ENCODE measurements around the gene COL28A1.

The COL28A1 gene

GRCh38 chr7:7535691-7536090 lies at the start of gene COL28A1:
COL28A1 (minus strand) TSS chr7:7535873; CDS start chr7:7532875, 2,998 bp downstream.
- no peak for DNase-seq (ENCODE audit: low spot score)

- DNase-seq (ENCODE audit: low spot score) = no peak
Measured at GRCh38 chr7:7584653-7585052, 49.0 kb upstream of the COL28A1 start.

GRCh38 chr7:7583731-7584130 lies 48.1 kb upstream of the COL28A1 start:
- no peak for DNase-seq (ENCODE audit: low spot score)

- no peak for DNase-seq (ENCODE audit: low spot score)
Measured at GRCh38 chr7:7582596-7582995, 46.9 kb upstream of the COL28A1 start.

DNA sequence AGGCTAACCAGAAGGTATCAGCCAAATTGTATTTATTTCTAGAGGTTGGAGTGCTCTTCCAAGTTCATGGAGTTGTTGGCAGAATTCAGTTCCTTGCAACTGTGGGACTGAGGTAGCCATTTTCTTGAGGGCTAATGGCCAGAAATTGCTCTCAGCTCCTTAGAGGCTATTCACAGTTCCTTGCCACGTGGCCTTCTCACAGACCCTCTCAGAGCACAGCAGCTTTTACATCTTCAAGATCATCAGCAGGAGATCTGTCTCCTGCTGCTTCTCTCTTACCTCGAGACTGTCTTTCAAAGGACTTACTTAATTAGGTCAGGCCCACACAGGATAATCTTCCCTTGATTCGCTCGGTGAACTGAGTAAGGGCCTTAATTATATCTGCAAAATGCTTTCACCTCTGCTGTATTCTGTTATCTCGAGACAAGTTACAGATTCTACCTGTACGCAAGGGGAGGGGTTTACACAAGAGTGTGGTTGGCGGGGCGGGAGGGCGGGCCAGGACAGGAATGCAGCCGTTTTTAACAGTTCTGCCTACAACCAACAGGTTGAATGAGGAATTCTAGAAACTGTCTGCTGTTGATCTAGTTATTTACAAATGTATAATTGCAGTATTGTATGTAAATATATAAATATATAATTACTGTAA lies 46.0 kb upstream of the COL28A1 start:
- DNase-seq (ENCODE audit: low spot score) = no peak

DNA sequence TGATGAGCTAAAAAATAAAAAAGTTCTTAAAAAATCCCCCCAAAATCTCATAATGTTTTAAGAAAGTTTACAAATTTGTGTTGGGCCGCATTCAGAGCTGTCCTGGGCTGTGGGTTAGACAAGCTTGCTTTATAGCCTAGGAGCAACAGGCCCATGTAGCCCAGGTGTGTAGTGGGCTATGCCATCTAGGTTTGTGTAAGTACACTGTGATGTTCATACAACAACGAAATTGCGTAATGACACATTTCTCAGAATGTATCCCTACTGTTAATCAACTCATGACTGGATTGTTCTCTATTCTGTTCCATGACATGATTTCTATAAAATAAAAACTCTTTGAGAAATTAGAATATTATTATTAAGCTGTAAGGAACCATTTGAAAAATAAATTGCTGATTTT lies 44.0 kb upstream of the COL28A1 start:
- DNase-seq (ENCODE audit: low spot score) = no peak

- no peak for DNase-seq (ENCODE audit: low spot score)
Measured at GRCh38 chr7:7577888-7578287, 42.2 kb upstream of the COL28A1 start.

- no peak for DNase-seq (ENCODE audit: low spot score)
Measured at GRCh38 chr7:7576344-7576743, 40.7 kb upstream of the COL28A1 start.

DNA sequence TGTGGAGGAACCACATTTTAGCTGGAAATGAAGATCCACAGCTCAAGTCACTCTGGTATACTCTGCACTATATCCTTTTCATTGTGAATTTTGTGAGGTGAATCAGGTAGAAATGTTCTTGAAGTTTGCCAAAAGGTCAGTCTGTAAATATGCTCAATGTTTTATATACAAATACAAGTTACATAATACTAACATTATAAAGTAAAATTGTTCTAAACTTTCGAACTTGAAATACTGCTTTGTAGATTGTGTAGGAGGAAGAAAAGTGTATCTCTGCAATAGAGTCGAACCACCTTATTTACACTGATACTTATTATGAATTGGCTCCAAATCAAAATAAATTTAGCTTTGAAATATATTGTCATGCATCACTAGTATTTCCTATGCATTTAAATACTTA lies 38.0 kb upstream of the COL28A1 start:
- no peak for DNase-seq (ENCODE audit: low spot score)

GRCh38 chr7:7570584-7570983 lies 34.9 kb upstream of the COL28A1 start:
- no peak for DNase-seq (ENCODE audit: low spot score)

DNA sequence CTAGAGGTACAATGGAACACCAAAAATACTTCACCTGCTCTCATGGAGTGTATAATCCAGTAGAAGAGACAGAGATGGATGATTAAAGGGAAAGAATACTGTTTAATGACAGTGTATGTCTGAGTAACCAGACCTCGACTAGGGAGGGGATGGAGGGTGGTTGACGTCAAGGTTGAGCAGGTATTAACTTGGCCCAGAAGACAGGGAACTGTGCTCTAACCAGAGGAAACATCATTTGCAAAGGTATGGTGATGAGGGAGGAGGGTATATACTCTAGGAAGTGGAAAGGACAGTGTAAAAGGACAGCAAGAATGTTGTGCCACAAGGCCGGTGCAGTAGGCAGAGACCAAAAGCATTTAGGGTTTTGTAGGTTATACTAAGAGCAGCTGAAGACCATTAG lies 33.9 kb upstream of the COL28A1 start:
- DNase-seq (ENCODE audit: low spot score) = no peak

GRCh38 chr7:7569081-7569527 lies 33.4 kb upstream of the COL28A1 start:
- DNase-seq (ENCODE audit: low spot score) = no peak

DNA sequence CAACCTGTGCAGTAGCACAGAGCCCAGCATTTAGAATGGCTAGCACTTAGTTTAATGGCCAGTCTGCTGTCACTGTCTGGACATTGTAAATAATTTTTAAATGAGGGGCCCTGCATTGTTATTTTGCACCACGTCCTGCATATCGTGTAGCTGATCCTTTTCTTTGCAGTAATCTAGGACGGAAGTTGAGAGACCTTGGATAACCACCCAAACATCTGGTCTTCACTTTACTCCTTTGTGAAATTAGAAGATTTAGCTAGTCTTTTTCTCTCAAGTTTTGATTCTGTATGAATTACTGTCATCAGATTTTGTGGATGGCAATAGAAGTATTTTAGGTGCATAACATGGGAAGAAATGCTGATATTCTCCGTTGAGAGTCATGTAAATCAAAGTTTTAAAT lies 32.9 kb upstream of the COL28A1 start:
- no peak for DNase-seq (ENCODE audit: low spot score)

- DNase-seq (ENCODE audit: low spot score) = no peak
Measured at GRCh38 chr7:7567898-7568531, 32.3 kb upstream of the COL28A1 start.

- DNase-seq (ENCODE audit: low spot score) = peak; percentile 85
Measured at GRCh38 chr7:7566651-7567611, 31.3 kb upstream of the COL28A1 start, which contains the start of gene MIOS. MIOS (plus strand) TSS chr7:7566884; CDS start chr7:7572476, 5,592 bp downstream.

GRCh38 chr7:7565746-7566650 lies 30.3 kb upstream of the COL28A1 start:
- peak; percentile 43 for DNase-seq (ENCODE audit: low spot score)

- DNase-seq (ENCODE audit: low spot score) = no peak
Measured at GRCh38 chr7:7565018-7565680, 29.5 kb upstream of the COL28A1 start.

- peak; percentile 74 for DNase-seq (ENCODE audit: low spot score)
Measured at GRCh38 chr7:7564323-7564780, 28.7 kb upstream of the COL28A1 start.

GRCh38 chr7:7563813-7564212 lies 28.1 kb upstream of the COL28A1 start:
- DNase-seq (ENCODE audit: low spot score) = no peak

DNA sequence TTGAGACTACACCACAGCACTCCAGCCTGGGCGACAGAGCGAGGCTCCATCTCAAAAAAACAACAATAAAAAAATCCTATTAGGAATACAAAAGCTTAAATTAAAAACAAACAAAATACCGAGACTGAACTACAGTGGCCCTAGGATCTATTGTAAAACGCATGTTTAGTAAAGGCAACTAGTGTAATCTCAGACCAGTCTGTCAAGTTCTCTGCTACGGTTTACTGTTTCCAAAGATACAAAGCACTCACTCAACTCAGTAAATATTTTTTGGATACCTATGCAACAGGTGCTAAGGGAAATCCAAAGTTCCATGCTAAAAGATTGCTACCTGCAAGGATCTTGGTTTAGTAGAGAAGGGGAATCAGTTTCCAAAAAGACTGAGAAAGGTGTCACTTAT lies 27.6 kb upstream of the COL28A1 start:
- no peak for DNase-seq (ENCODE audit: low spot score)

DNA sequence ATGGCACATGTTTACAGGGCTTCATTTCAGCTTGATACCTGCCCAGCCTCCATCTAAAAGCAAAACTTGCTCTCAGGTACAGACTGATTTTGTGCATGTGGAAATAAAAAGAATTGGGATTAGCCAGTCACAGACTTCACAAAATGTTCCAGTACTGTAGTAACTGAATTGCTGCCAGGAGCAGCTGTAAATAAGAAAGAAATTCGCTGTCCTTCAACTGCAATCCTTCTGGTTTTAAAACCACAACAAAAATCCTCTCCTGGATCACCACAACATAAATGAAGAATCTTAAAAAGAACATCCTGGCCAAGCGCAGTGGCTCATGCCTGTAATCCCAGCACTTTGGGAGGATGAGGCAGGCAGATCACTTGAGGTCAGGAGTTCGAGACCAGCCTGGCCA lies 27.1 kb upstream of the COL28A1 start:
- DNase-seq (ENCODE audit: low spot score) = no peak

Data from SW480 (cell line).